Keratinocyte (primary cell): ENCODE results near the gene MAGI1.

ENCODE experiments used
- EZH2 ChIP-seq: IDR thresholded peaks from one replicate; pipeline ENCODE4 v1.6.1; 2012; ENCODE audit warnings: inconsistent platforms, mild to moderate bottlenecking, low read length, moderate library complexity
- TF ChIP-seq, protein P1 (sequence below), 3 experiments: IDR thresholded peaks in 1 of 3; conservative IDR thresholded peaks in 1 of 3; optimal IDR thresholded peaks in 1 of 3; 2 replicates in 2 of 3; 3 replicates in 1 of 3; pipeline versions ENCODE3 to v1.5.1; 2011; ENCODE audit warnings: low read length in 3 of 3, mild to moderate bottlenecking in 3 of 3, moderate library complexity in 2 of 3, control low read depth in 1 of 3, inconsistent platforms in 1 of 3; ENCODE audit not compliant: insufficient read depth in 2 of 3; ENCODE audit errors: extremely low read depth in 1 of 3

DNA sequence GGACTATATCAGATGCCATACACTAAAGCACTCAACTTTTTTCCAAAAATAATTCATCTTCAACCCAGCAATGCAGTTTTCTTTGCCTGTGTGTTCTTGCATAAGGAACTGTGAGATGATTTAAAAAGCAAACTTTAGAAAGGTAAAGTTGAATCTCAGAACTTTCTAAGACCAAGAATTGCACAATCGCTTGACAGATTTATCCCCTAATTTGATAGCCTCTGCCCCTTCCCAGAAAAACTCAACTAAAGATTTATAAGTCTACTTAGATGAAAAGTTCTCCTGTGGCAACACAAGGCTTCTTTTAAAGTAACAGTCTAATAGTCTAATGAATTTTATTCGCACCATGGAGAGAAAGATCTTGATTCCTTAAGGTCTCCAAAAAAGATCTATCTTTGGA is 259.3 kb downstream of the MAGI1 start:
- TF ChIP-seq, protein P1, sequence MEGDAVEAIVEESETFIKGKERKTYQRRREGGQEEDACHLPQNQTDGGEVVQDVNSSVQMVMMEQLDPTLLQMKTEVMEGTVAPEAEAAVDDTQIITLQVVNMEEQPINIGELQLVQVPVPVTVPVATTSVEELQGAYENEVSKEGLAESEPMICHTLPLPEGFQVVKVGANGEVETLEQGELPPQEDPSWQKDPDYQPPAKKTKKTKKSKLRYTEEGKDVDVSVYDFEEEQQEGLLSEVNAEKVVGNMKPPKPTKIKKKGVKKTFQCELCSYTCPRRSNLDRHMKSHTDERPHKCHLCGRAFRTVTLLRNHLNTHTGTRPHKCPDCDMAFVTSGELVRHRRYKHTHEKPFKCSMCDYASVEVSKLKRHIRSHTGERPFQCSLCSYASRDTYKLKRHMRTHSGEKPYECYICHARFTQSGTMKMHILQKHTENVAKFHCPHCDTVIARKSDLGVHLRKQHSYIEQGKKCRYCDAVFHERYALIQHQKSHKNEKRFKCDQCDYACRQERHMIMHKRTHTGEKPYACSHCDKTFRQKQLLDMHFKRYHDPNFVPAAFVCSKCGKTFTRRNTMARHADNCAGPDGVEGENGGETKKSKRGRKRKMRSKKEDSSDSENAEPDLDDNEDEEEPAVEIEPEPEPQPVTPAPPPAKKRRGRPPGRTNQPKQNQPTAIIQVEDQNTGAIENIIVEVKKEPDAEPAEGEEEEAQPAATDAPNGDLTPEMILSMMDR (optimal IDR thresholded peaks at IDR 0.05 in 1 of 3, IDR thresholded peaks at IDR 0.05 in 1 of 3, conservative IDR thresholded peaks at IDR 0.05 in 1 of 3; ENCODE audit: extremely low read depth in 1 of 3, insufficient read depth in 2 of 3, low read length in 3 of 3) = no peak
- TF ChIP-seq EZH2 = no peak
